Left ventricle myocardium superior (tissue), 1 donor: Measurements from ENCODE around the gene STARD3. TPM values are rescaled to one million over a fixed set of nuclear protein-coding genes. Genes with fewer than 3 reads are reported as not detected.
"Not testable (repeated sequence)": the region's sequence is repeated elsewhere in the genome, so short reads cannot be mapped to it uniquely, and the experiment has no call there.

Experiments used
- ATAC-seq: fragments of 200-7000 bp; cut with Tn5 transposase; one replicate; pipeline ENCODE4 v1.9.1; 2020; ENCODE audit warnings: mild to moderate bottlenecking, moderate library complexity
- DNase-seq: peaks from one replicate; pipeline ENCODE4 v3.0.0-alpha.2; 2020
- intact Hi-C: fragments of 100-400 bp; cut with micrococcal nuclease; formaldehyde crosslinking; loops from one replicate; pipeline ENCODE4 v1.11.0; 2022
- total RNA-seq: library from RNA; stranded (reverse); fragmentation: NEBNext Ultra II Directional; extraction: Animal tissue kit (Norgen Biotek cat#: 25700); gene quantifications from one replicate; pipeline ENCODE4 v1.2.1, GENCODE V29; 2021
- donor health status: DM: no; HTN: yes; CAD: no; lungs with severe emphysema.

Gene STARD3
- total RNA-seq, 1 donor from 2014 or later, result 18.7 TPM

DNA sequence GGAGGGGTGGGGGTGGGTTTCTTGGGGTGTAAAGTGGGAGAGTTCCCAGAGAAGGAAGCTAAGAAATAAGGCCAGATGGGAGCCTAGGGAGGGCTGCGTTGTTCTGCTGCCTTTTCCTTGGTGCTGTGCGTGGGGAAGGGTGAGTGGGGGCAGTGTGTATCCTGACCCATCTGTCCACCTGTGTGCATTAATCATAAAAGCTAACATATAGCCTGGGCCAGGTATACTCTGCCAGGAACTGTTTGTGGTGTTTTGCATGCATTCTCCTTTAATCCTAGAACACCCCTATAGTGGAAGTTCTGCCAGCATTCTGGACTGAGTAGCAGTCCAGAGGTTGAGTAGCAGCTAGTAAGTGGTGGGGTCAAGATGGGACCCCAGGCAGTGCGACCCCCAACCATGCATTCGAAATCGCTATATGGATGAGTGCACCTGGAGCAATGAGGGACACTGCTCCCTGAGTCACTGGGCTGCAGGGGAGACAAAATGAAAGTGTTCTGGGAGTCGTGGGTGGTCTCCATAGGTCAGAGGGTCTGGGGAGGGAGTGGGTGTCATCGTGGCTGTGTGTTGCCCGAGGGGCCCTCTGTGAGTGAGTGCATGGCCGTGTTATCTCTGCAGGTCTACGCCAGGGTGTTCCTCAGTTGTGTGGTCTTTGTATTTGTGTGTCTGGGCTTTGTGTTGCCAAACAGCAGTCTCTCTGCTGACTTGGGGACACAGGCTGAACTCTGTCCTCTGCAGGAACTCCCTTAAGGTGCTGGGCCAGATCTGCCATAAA, 64.3 kb downstream of the STARD3 start:
- ATAC-seq (no peak), DNase-seq (no peak)
- intact Hi-C loops, result no loop called here

DNA sequence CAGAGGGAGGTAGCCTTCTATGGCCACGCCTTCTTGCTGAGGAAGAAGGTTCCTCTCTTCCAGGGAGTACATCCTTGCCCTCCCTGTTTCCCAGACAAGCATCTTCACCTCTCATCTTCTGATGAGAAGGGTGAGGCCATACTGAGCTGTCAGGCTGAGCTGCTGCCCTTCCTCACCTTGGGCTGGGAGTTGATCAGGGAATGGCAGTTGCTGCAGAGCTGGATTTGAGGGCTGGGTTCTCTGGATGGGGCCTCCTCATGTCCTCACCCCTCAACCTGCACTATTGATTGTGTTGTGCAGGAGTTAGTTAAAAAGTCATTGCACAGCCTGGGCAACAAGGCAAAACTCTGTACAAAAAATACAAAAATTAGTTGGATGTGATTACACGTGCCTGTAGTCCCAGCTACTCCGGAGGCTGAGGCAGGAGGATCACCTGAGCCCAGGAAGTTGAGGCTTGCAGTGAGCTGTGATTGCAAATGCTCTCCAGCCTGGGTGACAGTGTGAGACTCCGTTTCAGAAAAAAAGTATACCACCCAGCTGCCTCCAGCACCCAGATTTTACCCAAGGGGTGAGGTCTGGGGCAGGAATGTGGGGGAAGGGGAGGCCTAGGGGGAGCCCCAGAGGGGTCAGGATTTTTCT, 65.0 kb downstream of the STARD3 start:
- intact Hi-C loops, result no loop called here
- DNase-seq (no peak), ATAC-seq (no peak)

- DNase-seq, result peak; percentile 35
- intact Hi-C loops, result no loop called here
- peak; percentile 5 for ATAC-seq
Measured at GRCh38 chr17:39702901-39703893, 66.3 kb downstream of the STARD3 start.

GRCh38 chr17:39703913-39704312, 67.0 kb downstream of the STARD3 start:
- DNase-seq (no peak), ATAC-seq (no peak)
- intact Hi-C loops, result no loop called here

GRCh38 chr17:39704821-39705551, 68.0 kb downstream of the STARD3 start:
- peak; percentile 19 for ATAC-seq
- intact Hi-C loops, result no loop called here
- peak; percentile 33 for DNase-seq

- DNase-seq (peak; percentile 74), ATAC-seq (peak; percentile 80)
- intact Hi-C loops, result no loop called here
Measured at GRCh38 chr17:39705786-39706348, 68.9 kb downstream of the STARD3 start.

GRCh38 chr17:39706383-39706782, 69.4 kb downstream of the STARD3 start:
- ATAC-seq (no peak), DNase-seq (no peak)
- intact Hi-C loops, result no loop called here

DNA sequence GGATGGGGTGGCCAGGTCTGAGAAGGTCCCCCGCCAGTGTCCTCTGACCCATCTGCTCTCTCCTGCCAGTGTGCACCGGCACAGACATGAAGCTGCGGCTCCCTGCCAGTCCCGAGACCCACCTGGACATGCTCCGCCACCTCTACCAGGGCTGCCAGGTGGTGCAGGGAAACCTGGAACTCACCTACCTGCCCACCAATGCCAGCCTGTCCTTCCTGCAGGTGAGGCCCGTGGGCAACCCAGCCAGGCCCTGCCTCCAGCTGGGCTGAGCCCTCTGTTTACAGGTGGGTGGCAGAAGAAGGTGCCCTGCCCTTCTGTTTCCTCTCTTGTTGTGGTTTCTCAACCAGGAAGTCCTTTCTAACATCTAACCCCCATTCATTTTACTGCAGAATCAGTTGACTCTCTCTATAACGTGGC, 70.0 kb downstream of the STARD3 start:
- DNase-seq (no peak), ATAC-seq (no peak)
- intact Hi-C loops, result no loop called here

- DNase-seq (no peak), ATAC-seq (no peak)
- intact Hi-C loops, result no loop called here
Measured at GRCh38 chr17:39709319-39709997, 72.5 kb downstream of the STARD3 start.

DNA sequence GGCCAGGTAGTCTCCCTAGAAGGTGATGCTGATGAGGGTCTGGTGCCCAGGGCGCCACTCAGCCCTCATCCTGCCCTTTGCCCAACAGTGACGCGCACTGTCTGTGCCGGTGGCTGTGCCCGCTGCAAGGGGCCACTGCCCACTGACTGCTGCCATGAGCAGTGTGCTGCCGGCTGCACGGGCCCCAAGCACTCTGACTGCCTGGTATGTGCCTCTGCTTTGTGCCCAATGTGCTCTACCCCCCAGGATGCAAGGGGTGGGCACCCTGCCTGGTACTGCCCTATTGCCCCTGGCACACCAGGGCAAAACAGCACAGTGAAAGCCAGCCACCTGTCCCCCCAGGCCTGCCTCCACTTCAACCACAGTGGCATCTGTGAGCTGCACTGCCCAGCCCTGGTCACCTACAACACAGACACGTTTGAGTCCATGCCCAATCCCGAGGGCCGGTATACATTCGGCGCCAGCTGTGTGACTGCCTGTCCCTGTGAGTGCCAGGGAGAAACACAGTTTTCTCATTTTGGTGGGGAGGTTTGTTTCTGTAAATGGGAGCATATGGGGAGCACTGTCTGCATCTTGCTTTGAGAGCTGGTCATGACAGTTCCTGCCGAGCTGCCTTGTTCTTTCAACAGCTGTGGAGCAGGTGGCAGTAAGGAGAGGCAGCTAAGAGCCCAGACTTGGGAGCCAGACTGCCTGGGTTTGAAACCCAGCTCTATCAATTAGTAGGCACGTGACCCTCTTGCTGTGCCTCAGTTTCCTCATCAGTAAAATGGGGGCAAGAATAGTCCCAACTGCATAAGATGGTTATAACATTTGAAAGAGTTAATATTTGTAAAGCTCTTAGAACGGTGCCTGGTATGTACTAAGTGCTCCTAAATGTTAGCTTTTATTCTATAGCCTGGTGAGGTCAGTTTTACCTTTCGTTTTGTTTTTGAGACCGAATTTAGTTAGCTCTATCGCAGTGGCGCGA, 73.3 kb downstream of the STARD3 start:
- intact Hi-C loops, result no loop called here
- DNase-seq, result no peak
- ATAC-seq, result no peak

- intact Hi-C loops, ATAC-seq, DNase-seq: not testable (repeated sequence)
Measured at GRCh38 chr17:39711071-39711470, 74.1 kb downstream of the STARD3 start.

DNA sequence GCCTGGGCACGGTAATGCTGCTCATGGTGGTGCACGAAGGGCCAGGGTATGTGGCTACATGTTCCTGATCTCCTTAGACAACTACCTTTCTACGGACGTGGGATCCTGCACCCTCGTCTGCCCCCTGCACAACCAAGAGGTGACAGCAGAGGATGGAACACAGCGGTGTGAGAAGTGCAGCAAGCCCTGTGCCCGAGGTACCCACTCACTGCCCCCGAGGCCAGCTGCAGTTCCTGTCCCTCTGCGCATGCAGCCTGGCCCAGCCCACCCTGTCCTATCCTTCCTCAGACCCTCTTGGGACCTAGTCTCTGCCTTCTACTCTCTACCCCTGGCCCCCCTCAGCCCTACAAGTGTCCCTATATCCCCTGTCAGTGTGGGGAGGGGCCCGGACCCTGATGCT, 74.9 kb downstream of the STARD3 start:
- ATAC-seq (no peak), DNase-seq (no peak)
- intact Hi-C loops, result no loop called here

Other genes with a start within 250 kb of the STARD3 start
- 13.4 TPM for gene FBXL20, start 235.5 kb upstream of the STARD3 start, total RNA-seq
- 21.5 TPM for gene MED1, start 185.9 kb upstream of the STARD3 start, total RNA-seq
- gene CDK12, start 175.7 kb upstream of the STARD3 start, total RNA-seq, result 20.2 TPM
- not detected for gene NEUROD2, start 29.2 kb upstream of the STARD3 start, total RNA-seq
- gene PPP1R1B, start 10.2 kb upstream of the STARD3 start, total RNA-seq, result 0.55 TPM
- 4,965 TPM for gene TCAP, start 28.2 kb downstream of the STARD3 start, total RNA-seq
- 5.8 TPM for gene PNMT, start 31.3 kb downstream of the STARD3 start, total RNA-seq
- 7.3 TPM for gene PGAP3, start 50.9 kb downstream of the STARD3 start, total RNA-seq
- gene ERBB2, start 62.9 kb downstream of the STARD3 start, total RNA-seq, result 75.8 TPM
- 49.3 TPM for gene MIEN1, start 93.4 kb downstream of the STARD3 start, total RNA-seq
- 5.1 TPM for gene GRB7, start 100.8 kb downstream of the STARD3 start, total RNA-seq
- 0.42 TPM for gene IKZF3, start 227.2 kb downstream of the STARD3 start, total RNA-seq
- not detected for gene ZPBP2, start 231.1 kb downstream of the STARD3 start, total RNA-seq